IPS DF 19.7 (cell line): Measurements from ENCODE around the gene PDGFRA.

Experiments used
- DNase-seq: peaks from one replicate; pipeline ENCODE4 v3.0.0-alpha.2; 2013; ENCODE audit warnings: low read depth, low spot score

PDGFRA gene

DNA sequence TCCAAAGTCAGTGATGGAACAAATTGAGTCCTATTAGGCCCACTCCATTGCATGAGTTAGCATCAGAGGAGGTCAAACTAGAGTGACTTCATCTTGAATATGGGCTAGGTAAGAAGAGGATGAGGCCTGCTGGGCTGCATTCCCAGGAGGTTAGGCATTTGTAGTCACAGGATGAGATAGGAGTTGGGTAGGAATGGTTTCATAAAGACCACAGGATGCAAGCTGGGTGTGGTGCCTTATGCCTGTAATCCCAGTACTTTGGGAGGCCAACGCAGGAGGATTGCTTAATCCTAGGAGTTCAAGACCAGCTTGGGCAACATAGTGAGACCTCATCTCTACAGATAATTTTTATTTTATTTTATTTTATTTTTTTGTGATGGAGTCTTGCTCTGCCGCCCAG, 26.8 kb downstream of the PDGFRA start:
- DNase-seq = no peak

DNA sequence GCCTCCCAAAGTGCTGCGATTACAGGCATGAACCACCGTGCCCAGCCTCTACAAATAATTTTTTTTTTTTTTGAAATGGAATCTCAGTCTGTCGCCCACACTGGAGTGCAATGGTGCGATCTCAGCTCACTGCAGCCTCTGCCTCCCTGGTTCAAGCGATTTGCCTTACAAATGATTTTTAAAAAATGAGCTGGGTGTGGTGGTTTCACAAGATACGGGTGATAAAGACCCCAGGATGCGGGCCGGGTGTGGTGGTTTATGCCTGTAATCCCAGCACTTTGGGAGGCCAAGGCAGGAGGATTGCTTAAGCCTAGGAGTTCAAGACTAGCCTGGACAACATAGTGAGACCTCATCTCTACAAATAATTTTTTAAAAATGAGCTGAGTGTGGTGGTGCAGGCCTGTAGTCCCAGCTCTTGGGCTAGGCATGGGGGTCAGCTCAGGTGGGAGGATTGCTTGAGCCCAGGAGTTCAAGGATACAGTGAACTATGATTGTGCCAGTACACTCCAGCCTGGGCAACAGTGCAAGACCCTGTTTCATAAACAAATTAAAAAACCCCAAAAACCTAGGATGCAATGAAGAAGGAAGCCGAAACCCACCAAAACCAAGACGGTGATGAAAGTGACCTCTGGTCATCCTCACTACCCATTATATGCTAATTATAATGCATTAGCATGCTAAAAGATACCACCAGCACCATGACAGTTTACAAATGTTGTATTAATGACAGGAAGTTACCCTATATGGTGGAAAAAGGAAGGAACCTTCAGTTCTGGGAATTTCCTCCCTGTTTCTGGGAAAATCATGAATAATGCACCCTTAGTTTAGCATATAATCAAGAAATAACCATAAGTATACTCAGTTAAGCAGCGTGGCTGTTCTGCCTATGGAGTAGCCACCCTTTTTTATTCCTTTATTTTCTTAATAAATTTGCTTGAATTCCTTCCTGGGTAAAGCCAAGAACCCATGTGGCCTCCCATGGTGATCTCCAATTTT, 27.7 kb downstream of the PDGFRA start:
- no peak for DNase-seq

DNA sequence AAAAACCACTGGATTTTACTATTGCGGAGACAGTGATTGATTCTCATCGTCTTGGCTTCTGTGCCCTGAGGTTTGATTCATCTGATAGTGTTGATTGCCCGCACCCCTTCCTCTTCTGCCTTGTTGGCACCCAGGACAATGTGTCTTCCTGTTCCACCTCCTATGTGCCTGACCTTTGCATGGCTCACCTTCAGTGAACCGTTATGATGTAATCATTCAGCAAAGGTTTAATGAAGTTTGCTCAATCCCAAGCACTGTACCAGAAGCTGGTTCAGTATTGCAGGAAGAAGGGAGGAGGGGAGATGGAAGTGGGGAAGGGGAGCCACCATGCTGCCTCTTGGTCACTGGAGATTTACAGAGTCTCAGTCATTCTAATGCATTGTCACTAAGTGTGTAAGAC, 36.3 kb downstream of the PDGFRA start:
- no peak for DNase-seq

DNA sequence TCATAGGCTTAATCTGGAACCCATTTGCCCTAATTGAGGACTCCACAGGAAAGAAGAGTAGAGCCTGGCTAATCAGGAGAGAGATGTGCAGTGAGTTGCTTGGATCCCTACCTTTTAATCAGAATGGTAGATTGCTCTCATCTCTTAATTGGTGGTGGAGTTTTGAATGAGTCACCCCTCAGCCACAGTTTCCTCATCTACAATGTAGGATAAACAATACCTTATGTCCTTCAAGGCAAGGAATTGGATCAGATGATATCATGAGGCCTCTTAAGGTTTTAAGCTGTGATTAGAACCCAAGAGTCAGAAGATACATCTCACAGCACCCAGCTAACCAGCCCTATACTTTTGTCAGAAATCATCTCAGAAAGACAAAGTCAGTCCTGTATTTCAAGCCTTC, 39.1 kb downstream of the PDGFRA start:
- DNase-seq = no peak

DNA sequence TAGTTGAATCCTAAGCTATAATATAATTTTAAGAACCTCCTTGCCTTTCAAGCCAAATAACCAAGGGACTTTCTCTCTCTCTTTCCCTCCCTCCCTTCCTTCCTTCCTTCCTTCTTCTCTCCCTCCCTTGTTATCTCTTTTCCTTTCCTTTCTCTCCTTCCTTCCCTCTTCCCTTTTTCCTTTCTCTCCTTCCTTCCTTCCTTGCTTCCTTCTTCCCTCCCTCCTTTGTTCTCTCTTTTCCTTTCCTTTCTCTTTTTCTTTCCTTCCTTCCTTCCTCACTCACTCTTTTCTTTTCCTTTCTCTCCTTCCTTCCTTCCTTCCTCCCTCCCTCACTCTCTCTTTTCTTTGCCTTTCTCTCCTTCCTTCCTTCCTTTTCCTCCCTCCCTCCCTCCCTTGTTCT, 42.4 kb downstream of the PDGFRA start:
- no peak for DNase-seq

DNA sequence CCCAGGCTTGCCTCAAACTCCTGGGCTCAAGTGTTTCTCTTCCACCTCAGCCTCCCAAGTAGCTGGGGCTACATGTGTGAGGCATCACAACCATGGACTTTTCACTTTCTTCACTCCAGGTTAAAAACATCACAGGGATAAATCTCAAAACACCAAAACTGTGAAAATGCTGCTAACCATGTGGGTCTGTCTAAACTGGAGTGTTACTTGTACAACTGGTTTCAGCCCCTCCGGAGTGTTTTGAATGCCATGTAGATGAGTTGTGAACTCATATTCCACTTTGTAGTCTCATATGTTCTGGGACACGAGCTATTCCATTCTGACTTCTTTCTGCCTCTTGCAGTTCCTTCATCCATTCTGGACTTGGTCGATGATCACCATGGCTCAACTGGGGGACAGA, 43.0 kb downstream of the PDGFRA start:
- no peak for DNase-seq

DNA sequence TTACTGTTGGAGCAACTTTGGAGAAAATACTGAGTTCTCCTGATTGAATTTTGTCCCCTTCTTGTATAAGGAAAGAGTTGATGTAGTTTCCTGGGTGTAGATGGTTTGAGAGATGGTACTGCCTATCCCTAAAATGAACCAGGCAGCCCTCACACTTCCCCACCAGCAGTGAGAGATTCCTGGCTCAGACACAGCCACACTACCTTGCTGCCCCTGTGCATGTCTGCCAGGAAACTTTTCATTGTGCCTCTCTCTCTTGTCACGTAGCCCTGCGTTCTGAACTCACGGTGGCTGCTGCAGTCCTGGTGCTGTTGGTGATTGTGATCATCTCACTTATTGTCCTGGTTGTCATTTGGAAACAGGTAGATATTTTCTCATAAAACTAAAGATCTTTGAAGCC, 45.2 kb downstream of the PDGFRA start:
- DNase-seq = no peak

DNA sequence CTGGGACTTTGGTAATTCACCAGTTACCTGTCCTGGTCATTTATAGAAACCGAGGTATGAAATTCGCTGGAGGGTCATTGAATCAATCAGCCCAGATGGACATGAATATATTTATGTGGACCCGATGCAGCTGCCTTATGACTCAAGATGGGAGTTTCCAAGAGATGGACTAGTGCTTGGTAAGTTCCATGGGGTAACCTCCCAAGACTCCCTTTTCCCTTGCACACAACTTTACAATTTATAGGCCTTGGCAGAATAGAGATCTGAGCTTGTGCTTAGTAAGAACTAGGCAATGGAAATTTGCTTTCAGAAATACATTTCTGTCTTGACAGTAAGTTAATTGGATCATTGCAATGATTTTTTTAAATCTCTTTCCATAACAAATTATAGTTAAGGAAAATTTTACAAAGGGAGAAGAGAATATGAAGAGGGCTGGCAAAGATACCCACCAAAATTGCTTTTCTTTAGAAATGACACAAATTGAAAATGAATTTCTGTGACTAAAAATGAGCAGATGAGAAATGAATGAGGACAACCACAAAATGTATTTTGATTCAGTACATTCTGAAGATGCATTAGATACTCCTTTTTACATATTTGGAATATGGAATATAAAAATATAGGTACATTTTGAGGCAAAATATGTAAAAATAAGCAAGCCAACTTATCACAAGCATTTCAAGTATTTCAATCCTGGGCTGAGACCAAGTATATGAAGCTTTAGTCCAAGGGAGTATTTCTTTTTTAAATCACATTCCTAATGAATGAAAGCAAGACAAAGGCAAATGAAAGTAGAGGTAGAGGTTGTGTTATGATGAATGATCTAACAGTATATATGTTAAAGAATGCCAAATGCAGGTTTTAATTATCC, 45.9 kb downstream of the PDGFRA start:
- DNase-seq = no peak

DNA sequence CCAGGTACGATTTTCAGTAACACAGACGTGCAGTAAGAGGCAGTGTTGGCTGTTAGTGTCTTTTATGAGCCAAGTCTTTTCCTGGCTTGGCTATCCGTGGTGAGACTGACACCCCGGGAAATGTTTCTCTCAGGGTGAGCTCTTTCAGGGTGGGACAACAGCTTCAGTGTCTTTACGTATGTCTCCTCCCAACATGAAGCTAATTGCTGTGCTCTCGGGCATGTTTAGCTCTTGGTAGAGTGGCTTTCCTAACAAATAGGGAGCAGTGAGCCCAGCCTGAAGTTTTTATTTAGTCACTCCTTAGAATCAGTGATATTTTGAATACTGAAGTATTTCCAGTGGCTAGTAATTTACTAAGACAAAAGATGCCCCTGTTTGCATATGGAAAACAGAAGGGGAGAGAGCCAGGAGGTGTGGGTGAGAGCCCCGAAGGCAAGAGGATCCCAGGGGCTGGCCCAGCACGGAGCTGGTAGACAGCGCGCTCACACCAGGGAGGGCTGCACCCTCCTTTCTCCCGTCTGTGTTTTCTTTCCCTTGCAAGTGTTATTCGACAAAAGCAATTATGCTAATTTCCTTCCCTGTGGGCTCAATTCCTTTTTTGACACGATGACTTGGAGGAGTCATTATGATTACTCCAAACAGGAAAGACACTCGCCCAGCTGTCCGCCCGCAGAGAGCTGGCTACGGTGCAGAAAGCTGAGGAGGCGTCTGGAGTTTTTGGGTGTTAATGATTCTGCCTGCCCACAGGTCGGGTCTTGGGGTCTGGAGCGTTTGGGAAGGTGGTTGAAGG, 47.7 kb downstream of the PDGFRA start:
- no peak for DNase-seq

DNA sequence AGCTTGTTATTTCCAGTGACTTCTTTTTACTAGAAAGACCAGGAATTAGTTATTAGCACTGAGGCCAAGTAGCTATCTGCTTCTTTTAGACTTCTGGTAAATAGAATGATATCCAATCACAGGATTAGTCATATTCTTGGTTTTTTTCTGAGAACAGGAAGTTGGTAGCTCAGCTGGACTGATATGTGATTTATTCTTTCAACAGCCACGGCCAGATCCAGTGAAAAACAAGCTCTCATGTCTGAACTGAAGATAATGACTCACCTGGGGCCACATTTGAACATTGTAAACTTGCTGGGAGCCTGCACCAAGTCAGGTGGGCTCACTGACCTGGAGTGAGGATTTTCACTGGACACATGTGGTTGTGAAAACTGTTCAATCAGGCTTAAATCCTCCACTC, 48.6 kb downstream of the PDGFRA start:
- no peak for DNase-seq

DNA sequence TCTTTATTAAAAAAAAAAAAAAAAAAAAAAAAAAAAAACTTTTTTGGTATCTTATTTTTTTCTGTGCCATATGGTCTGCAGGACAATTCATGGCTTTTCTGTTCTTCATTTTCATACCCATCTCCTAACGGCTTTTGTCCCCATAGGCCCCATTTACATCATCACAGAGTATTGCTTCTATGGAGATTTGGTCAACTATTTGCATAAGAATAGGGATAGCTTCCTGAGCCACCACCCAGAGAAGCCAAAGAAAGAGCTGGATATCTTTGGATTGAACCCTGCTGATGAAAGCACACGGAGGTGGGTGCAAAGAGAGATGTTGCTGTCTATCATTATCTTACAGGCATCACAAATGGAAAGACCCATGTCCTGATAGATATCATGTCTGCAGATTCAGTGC, 49.1 kb downstream of the PDGFRA start:
- no peak for DNase-seq

DNA sequence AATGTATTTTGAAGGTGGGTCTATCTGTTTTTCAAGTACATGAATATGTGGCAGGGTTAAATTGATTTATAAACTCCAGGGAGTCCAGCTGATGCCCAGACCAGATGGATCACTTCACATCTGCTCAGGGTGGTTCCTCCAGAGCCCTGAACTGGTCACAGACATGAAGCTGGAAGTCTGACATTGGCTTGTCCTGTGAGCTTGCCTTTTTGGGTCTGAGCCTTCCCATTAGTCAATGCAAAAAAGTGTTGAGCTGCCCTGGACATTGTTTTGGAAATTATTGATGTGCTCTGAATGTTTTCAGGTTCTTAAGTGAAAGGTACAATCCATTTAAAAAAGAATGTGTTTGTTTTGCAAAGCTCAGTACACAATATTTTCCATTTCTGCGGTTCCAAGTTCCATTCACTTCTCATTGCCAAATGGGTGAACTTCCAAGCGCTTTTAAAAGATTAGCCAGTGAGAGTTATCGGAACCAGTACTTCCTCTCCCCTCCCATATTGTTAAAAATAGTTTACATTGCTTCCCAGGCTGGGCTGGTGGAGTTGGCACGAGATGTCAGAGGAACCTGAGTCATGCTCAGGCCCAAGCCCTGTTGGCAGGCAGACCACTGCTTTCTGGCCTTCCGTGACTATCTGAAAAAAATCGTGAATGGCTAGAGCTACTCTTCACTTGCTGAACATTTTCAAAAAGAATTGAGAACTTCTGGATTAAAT, 52.1 kb downstream of the PDGFRA start:
- DNase-seq = no peak

DNA sequence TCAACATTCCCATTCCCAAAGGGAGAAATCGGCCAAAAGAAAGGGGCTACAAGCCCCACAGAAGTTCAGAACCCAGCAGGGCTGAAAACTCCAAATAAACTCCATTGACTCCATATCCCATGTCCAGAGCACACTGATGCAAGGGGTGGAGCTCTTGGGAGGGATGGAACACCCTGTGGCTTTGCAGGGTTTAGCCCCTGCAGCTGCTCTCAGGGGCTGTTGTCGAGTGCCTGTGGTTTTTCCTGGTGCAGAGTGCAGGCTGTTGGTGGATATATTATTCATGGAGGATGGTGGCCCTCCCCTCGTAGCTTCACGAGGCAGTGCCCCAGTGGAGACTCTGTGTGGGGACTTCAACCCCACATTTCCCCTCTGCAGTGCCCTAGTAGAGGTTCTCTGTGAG, 53.7 kb downstream of the PDGFRA start:
- no peak for DNase-seq

DNA sequence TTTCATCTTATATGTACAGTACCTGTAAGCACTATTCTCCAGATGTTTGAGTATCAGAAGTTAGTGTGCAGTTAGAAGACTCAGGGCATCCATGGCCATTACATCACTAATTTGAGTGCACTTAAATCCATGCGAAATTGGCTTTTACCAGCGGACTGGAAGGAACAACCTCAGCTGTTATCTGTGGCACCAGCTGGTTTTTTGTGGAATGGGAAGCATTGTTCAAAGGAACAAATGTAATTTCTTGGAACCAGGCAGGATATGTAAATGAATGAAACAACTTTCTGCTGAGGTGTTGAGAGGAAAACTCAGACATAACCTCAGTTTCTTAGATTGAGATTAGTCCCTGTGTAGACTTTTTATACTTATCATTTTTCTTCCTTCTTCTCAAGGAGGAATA, 60.2 kb downstream of the PDGFRA start:
- DNase-seq = no peak

DNA sequence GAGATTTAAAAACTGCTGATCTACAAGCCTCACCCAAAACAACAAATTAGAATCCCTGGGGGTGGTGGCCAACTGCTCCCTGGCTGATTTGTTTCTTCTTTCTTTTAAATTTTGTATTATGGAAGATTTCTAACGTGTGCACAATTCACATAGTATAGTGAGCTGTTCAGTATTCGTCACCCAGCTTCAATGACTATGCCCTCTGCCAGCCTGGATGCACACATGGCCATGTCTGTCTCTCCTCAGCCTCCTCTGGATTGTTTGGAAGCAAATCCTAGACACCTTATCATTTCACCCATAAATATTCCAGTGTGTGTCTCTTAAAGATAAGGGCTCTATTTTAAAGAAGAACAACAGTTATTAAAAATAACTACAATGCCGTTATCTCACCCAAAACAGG, 61.9 kb downstream of the PDGFRA start:
- DNase-seq = no peak

DNA sequence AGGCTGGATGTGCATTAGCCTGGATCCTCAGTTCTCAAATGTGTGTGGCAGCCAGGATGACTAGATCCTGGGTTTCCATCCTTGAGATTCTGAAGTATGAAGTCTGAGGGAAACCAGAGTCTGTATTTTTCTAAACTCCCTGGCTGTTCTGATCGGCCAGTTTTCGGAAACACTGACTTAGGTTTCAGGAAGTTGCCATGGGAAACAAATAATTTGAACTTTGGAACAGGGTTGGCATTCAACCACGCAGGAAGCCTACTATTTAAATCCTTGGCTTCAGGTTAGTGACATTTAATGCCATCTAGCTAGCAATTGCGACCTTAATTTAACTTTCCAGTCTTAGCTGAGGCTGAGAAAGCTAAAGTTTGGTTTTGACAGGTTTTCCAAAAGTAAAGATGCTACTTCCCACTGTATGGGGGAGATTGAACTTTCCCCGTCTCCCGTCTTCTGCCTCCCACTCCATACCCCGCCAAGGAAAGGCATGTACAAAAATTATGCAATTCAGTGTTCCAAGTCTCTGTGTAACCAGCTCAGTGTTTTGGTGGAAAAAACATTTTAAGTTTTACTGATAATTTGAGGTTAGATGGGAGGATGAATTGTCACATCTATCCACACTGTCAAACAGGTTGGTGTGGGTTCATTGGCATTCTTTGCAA, 67.6 kb downstream of the PDGFRA start:
- DNase-seq = no peak

DNA sequence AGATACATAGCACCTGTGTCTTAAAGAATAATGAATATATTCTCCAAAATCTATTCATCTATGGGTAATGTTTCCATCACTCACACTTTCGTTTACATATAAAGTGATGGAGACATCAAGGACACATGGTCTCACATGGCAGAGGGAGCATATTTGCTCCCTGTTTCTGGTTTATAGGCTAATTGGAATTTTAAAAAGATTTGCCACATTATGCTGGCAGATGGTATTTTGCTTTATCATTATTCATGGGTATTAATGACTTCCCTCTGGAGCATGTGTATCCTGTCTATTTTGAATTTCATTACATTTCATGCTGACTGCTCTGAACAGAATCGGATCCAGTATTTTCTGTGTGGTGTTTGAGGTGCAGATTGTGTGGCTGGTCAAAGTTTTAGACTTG, 79.0 kb downstream of the PDGFRA start:
- DNase-seq = no peak

DNA sequence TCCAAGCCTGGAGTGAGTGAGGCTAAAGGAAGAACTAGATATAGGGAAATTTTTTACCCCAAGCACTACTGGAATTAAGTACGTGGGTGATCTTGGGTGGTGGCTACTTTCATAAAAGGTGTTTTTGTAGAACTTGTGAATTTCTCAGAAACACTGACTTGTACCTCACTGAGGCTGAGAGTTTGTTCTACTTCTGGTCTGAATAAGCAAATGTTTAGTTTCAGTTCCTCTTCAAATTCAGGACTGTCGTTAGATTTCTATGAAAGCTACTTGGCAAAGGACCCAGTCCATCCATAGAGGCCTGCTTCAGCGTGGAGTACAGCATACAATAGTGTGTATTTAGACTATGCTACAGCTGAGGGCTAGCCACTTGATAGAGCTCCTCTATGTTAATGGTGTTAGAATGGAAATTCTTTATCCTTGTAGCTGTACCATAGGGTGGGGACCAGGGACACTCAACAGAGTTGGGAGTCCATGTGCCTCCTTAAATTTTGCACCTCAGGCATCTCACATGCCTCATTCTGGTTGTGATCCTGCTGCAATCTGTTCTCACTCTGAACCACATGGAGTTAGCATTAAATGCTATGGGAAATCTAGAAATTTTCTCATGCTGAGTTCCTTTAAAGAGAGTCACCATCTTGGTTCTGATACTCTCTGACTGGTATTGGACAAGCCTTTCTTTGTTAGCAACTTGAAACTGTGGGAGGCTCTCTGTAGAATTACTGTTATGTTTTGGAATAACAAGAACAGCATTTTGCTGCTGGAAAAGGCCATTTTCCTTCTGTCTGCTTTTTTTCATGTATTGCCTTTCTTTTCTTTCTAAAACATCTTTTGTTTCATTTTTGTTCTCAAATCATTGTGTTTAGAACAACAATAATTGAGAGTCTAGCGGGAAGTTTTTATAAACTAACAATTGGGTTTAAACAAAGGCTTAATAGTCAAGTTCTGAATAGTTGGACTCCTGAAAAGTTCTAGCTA, 86.8 kb downstream of the PDGFRA start:
- no peak for DNase-seq

DNA sequence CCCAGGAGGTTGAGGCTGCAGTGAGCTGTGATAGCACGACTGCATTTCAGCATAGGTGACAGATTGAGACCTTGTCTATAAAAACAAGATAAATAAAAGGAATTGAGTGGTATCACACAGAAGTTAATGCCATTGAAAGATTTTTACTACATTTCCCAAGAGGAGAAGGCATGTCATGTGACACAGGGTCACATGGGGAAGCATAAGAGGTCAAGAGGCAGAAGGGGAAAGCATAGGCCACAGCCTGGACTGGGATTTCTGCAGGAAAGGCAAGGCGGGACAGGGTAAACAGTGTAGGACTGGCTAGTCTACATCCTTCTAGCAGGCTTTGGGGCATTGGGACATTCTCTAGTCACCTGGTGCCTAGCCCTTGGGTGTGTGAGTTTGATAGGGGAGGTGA, 88.6 kb downstream of the PDGFRA start:
- DNase-seq = no peak
